HCT116 (cell line): ENCODE measurements around the gene ABCG1. TPM values are rescaled to one million over a fixed set of nuclear protein-coding genes. Genes with fewer than 3 reads are reported as not detected.

ENCODE experiments used
- ATAC-seq: fragments of 200-7000 bp; cut with Tn5 transposase; 2 replicates; pipeline ENCODE4 v1.9.1; 2020; ENCODE audit warnings: mild to moderate bottlenecking, moderate library complexity
- BruUV-seq: library from RNA; stranded (reverse); fragments of 400-500 nt; replicated peaks from 2 replicates; lab custom pipeline; 2021; lab: Mats Ljungman, UMichigan
- CTCF ChIA-PET: fragments of 300-600 bp; sonication (Branson Sonifier 250); formaldehyde crosslinking; loops from one replicate; lab custom pipeline; 2021; ENCODE audit warnings: antibody characterized with exemption; lab: Charles Lee
- POLR2A ChIA-PET: fragments of 300-600, 350-600 bp; sonication (Branson Sonifier 250); formaldehyde crosslinking; loops from one replicate; lab custom pipeline; 2021; ENCODE audit warnings: antibody characterized with exemption; lab: Charles Lee
- RAD21 ChIA-PET, 2 experiments: fragments of 300-600 bp; sonication (Branson Sonifier 250); formaldehyde crosslinking; loops; one replicate each; lab custom pipeline; 2023; ENCODE audit warnings: low total read pairs in 2 of 2; ENCODE audit not compliant: uncharacterized antibody in 2 of 2, unreplicated experiment in 2 of 2, low non-redundant PET in 1 of 2; lab: Charles Lee
- DNase-seq: peaks from one replicate; pipeline ENCODE4 v3.0.0-alpha.2; 2010; ENCODE audit warnings: low read depth, low spot score
- H2AFZ ChIP-seq: fragments of 200-600 bp; shearing (Covaris generic), sonication (generic); 2 replicates; pipeline ENCODE4 v1.6.1; 2017; ENCODE audit warnings: low read depth, mixed run types, mixed read lengths, antibody characterized with exemption, low read length; ENCODE audit not compliant: poor library complexity, severe bottlenecking
- H3K27ac ChIP-seq: 2 replicates; pipeline ENCODE4 v1.5.1; 2012; ENCODE audit warnings: low read depth, low read length
- H3K27me3 ChIP-seq: fragments of 200-600 bp; sonication (generic); 2 replicates; pipeline ENCODE4 v1.6.1; 2016; ENCODE audit warnings: mixed run types, low read length, mixed read lengths; ENCODE audit not compliant: insufficient read depth
- H3K36me3 ChIP-seq, 2 experiments: fragments of 200-500 bp in 1 of 2; fragments of 200-600 bp in 1 of 2; sonication (Bioruptor generic) in 1 of 2; sonication (generic) in 1 of 2; 2 replicates each; pipeline versions ENCODE4 v1.5.1 to v1.6.1; 2014 to 2016; ENCODE audit warnings: low read length in 2 of 2, inconsistent platforms in 1 of 2, mixed read lengths in 1 of 2, mixed run types in 1 of 2; ENCODE audit not compliant: insufficient read depth in 2 of 2, control insufficient read depth in 1 of 2
- H3K4me1 ChIP-seq, 2 experiments: fragments of 200-600 bp in 1 of 2; sonication (generic) in 1 of 2; 2 replicates each; pipeline versions ENCODE4 v1.5.1 to v1.6.1; 2012 to 2017; ENCODE audit warnings: low read length in 2 of 2, inconsistent platforms in 1 of 2, mild to moderate bottlenecking in 1 of 2, mixed read lengths in 1 of 2, mixed run types in 1 of 2, moderate library complexity in 1 of 2; ENCODE audit not compliant: insufficient read depth in 2 of 2, control insufficient read depth in 1 of 2
- H3K4me2 ChIP-seq: fragments of 200-600 bp; sonication (generic); 2 replicates; pipeline ENCODE4 v1.6.1; 2017; ENCODE audit warnings: mixed run types, low read length, mixed read lengths
- H3K4me3 ChIP-seq, 2 experiments: fragments of 200-600 bp in 1 of 2; sonication (generic) in 1 of 2; replicated peaks in 1 of 2; 2 replicates each; pipeline ENCODE4 v1.5.1; 2011 to 2016; ENCODE audit warnings: low read length in 2 of 2, control low read depth in 1 of 2, low read depth in 1 of 2, mild to moderate bottlenecking in 1 of 2, mixed read lengths in 1 of 2, mixed run types in 1 of 2
- H3K79me2 ChIP-seq: fragments of 200-600 bp; sonication (generic); 2 replicates; pipeline ENCODE4 v1.6.1; 2017; ENCODE audit warnings: mild to moderate bottlenecking, mixed run types, low read length, moderate library complexity, mixed read lengths; ENCODE audit not compliant: insufficient read depth
- H3K9ac ChIP-seq: fragments of 200-600 bp; sonication (generic); 2 replicates; pipeline ENCODE4 v1.6.1; 2016; ENCODE audit warnings: low read length, mixed read lengths
- H3K9me2 ChIP-seq: fragments of 200-600 bp; sonication (generic), shearing (Covaris generic); 2 replicates; pipeline ENCODE4 v1.6.1; 2017; ENCODE audit warnings: mixed run types, mild to moderate bottlenecking, moderate library complexity; ENCODE audit not compliant: insufficient read depth
- H3K9me3 ChIP-seq, 2 experiments: fragments of 200-500 bp in 1 of 2; fragments of 200-600 bp in 1 of 2; sonication (Bioruptor generic) in 1 of 2; sonication (generic) in 1 of 2; 2 replicates each; pipeline ENCODE4 v1.6.1; 2014 to 2017; ENCODE audit warnings: low read length in 2 of 2, mixed read lengths in 2 of 2, inconsistent platforms in 1 of 2, low read depth in 1 of 2, mild to moderate bottlenecking in 1 of 2, mixed run types in 1 of 2, moderate library complexity in 1 of 2; ENCODE audit not compliant: control insufficient read depth in 1 of 2, insufficient read depth in 1 of 2
- H4K20me1 ChIP-seq: fragments of 200-600 bp; sonication (generic), shearing (Covaris generic); 2 replicates; pipeline ENCODE4 v1.6.1; 2017; ENCODE audit warnings: mixed run types, mild to moderate bottlenecking, moderate library complexity; ENCODE audit not compliant: insufficient read depth
- CEBPB ChIP-seq: IDR thresholded peaks from 2 replicates; pipeline ENCODE4 v1.6.1; 2012; ENCODE audit warnings: low read depth
- EGR1 ChIP-seq: IDR thresholded peaks from 2 replicates; pipeline ENCODE4 v1.6.1; 2012; ENCODE audit warnings: low read depth
- ELF1 ChIP-seq: IDR thresholded peaks from 2 replicates; pipeline ENCODE4 v1.6.1; 2012; ENCODE audit warnings: low read depth, borderline replicate concordance
- EZH2phosphoT487 ChIP-seq: fragments of 200-600 bp; IDR thresholded peaks from 2 replicates; pipeline ENCODE4 v1.6.1; 2018; ENCODE audit warnings: antibody characterized with exemption, borderline replicate concordance
- FOSL1 ChIP-seq: IDR thresholded peaks from 2 replicates; pipeline ENCODE4 v1.6.1; 2012; ENCODE audit warnings: low read depth
- JUND ChIP-seq: IDR thresholded peaks from 2 replicates; pipeline ENCODE4 v1.6.1; 2012
- POLR2A ChIP-seq: IDR thresholded peaks from 2 replicates; pipeline ENCODE4 v1.7.0; 2011; ENCODE audit warnings: borderline replicate concordance; ENCODE audit not compliant: insufficient read depth, insufficient read length; ENCODE audit errors: extremely low read depth
- RAD21 ChIP-seq: IDR thresholded peaks from 2 replicates; pipeline ENCODE4 v1.6.1; 2012; ENCODE audit warnings: low read depth, mild to moderate bottlenecking
- SP1 ChIP-seq: IDR thresholded peaks from 2 replicates; pipeline ENCODE4 v1.6.1; 2012; ENCODE audit warnings: low read depth
- SRF ChIP-seq: IDR thresholded peaks from 2 replicates; pipeline ENCODE4 v1.6.1; 2012; ENCODE audit warnings: low read depth
- ZFX ChIP-seq: fragments of 450-650 bp; IDR thresholded peaks from 2 replicates; pipeline ENCODE4 v1.6.1; 2017
- intact Hi-C: fragments of 100-400 bp; cut with micrococcal nuclease; formaldehyde crosslinking; loops from 2 replicates; pipeline ENCODE4 v1.10.0; 2022
- total RNA-seq: library from RNA; stranded (reverse); gene quantifications from one replicate; pipeline ENCODE4 v1.2.1, GENCODE V29; 2021; ENCODE audit not compliant: unreplicated experiment
- TF ChIP-seq, protein P1 (sequence below): IDR thresholded peaks from 2 replicates; pipeline ENCODE4 v1.6.1; 2012; ENCODE audit warnings: low read depth
- TF ChIP-seq, protein P2 (sequence below): IDR thresholded peaks from 2 replicates; pipeline ENCODE4 v1.6.1; 2012
- TF ChIP-seq, protein P3 (sequence below): IDR thresholded peaks from 2 replicates; pipeline ENCODE4 v1.6.1; 2012
- TF ChIP-seq, protein P4 (sequence below), 3 experiments: fragments of 200-600 bp in 1 of 3; sonication (generic) in 1 of 3; IDR thresholded peaks in 2 of 3; conservative IDR thresholded peaks in 1 of 3; 2 replicates each; pipeline ENCODE4 v1.5.1; 2012 to 2017; ENCODE audit warnings: low read depth in 2 of 3, low read length in 2 of 3, antibody characterized with exemption in 1 of 3, borderline replicate concordance in 1 of 3, control low read depth in 1 of 3, mild to moderate bottlenecking in 1 of 3, mixed read lengths in 1 of 3, mixed run types in 1 of 3, moderate library complexity in 1 of 3; ENCODE audit not compliant: insufficient read depth in 1 of 3

Gene ABCG1
- total RNA-seq, 1 experiment from 2014 or later: 1.6 TPM

DNA sequence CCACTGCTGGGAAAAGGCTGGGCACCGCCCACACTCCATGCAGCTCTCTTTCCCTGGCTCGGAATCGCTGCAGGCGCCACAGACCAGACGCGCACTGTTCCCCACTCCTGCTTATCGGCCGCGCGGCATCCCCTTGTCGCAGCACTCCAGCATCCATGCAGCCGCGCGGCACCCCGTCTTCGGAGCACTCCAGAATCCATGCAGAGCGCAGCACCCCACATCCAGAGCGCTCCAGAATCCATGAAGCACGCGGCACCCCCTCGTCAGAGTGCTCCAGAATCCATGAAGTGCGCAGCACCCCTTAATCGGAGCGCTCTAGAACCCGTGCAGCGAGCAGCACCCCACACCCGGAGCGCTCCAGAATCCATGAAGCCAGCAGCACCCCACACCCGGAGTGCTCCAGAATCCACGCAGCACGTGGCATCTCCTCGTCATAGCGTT is 86.8 kb downstream of the ABCG1 start:
- Histone ChIP-seq H3K36me3 (no peaks in the 10 kb centered on the region), H3K9me3 (no peaks in the 10 kb centered on the region), H3K9me2 (no peaks in the 10 kb centered on the region), H3K4me2 (no peak overlapping the region), H3K9ac (no peak overlapping the region), H3K27ac (no peak overlapping the region), H3K79me2 (no peaks in the 10 kb centered on the region), H2AFZ (no peak overlapping the region), H3K27me3 (no peaks in the 10 kb centered on the region), H3K4me3 (no peak overlapping the region), H4K20me1 (no peaks in the 10 kb centered on the region), H3K4me1 (peaks cover 0 to 5% of the 10 kb centered on the region in 2 experiments; a peak in 1 of 4 replicates)
- no TSS peak for BruUV-seq
- ATAC-seq (no peak), DNase-seq (no peak)
- POLR2A ChIA-PET: no interaction called here
- CTCF ChIA-PET: no interaction called here
- TF ChIP-seq ZFX: no peak
- TF ChIP-seq, protein P1, sequence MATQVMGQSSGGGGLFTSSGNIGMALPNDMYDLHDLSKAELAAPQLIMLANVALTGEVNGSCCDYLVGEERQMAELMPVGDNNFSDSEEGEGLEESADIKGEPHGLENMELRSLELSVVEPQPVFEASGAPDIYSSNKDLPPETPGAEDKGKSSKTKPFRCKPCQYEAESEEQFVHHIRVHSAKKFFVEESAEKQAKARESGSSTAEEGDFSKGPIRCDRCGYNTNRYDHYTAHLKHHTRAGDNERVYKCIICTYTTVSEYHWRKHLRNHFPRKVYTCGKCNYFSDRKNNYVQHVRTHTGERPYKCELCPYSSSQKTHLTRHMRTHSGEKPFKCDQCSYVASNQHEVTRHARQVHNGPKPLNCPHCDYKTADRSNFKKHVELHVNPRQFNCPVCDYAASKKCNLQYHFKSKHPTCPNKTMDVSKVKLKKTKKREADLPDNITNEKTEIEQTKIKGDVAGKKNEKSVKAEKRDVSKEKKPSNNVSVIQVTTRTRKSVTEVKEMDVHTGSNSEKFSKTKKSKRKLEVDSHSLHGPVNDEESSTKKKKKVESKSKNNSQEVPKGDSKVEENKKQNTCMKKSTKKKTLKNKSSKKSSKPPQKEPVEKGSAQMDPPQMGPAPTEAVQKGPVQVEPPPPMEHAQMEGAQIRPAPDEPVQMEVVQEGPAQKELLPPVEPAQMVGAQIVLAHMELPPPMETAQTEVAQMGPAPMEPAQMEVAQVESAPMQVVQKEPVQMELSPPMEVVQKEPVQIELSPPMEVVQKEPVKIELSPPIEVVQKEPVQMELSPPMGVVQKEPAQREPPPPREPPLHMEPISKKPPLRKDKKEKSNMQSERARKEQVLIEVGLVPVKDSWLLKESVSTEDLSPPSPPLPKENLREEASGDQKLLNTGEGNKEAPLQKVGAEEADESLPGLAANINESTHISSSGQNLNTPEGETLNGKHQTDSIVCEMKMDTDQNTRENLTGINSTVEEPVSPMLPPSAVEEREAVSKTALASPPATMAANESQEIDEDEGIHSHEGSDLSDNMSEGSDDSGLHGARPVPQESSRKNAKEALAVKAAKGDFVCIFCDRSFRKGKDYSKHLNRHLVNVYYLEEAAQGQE: no peak
- TF ChIP-seq SRF: no peak
- TF ChIP-seq FOSL1: no peak
- TF ChIP-seq, protein P2, sequence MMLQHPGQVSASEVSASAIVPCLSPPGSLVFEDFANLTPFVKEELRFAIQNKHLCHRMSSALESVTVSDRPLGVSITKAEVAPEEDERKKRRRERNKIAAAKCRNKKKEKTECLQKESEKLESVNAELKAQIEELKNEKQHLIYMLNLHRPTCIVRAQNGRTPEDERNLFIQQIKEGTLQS: no peak
- no peak for TF ChIP-seq ELF1
- no peak for TF ChIP-seq CEBPB
- TF ChIP-seq, protein P3, sequence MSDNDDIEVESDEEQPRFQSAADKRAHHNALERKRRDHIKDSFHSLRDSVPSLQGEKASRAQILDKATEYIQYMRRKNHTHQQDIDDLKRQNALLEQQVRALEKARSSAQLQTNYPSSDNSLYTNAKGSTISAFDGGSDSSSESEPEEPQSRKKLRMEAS: no peak
- TF ChIP-seq EZH2phosphoT487: no peak
- no peak for TF ChIP-seq EGR1
- TF ChIP-seq RAD21: no peak
- no peak for TF ChIP-seq POLR2A
- TF ChIP-seq JUND: no peak
- no peak for TF ChIP-seq SP1
- TF ChIP-seq, protein P4, sequence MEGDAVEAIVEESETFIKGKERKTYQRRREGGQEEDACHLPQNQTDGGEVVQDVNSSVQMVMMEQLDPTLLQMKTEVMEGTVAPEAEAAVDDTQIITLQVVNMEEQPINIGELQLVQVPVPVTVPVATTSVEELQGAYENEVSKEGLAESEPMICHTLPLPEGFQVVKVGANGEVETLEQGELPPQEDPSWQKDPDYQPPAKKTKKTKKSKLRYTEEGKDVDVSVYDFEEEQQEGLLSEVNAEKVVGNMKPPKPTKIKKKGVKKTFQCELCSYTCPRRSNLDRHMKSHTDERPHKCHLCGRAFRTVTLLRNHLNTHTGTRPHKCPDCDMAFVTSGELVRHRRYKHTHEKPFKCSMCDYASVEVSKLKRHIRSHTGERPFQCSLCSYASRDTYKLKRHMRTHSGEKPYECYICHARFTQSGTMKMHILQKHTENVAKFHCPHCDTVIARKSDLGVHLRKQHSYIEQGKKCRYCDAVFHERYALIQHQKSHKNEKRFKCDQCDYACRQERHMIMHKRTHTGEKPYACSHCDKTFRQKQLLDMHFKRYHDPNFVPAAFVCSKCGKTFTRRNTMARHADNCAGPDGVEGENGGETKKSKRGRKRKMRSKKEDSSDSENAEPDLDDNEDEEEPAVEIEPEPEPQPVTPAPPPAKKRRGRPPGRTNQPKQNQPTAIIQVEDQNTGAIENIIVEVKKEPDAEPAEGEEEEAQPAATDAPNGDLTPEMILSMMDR (IDR thresholded peaks at IDR 0.05 in 2 of 3, conservative IDR thresholded peaks at IDR 0.05 in 1 of 3; ENCODE audit: borderline replicate concordance in 1 of 3, insufficient read depth in 1 of 3, low read depth in 2 of 3, low read length in 2 of 3): no peak
- RAD21 ChIA-PET: no interaction called here
- intact Hi-C loops: no loop called here
